Neural cell (in vitro differentiated cells): Measurements from ENCODE around the gene EDRF1. TPM values are rescaled to one million over a fixed set of nuclear protein-coding genes. Genes with fewer than 3 reads are reported as not detected.

ENCODE experiments used
- H2AFZ ChIP-seq: fragments of 200-600, 300-800 bp; sonication (generic), shearing (Covaris generic); 2 replicates; pipeline ENCODE4 v1.6.0; 2014; ENCODE audit warnings: low read depth, mild to moderate bottlenecking, antibody characterized with exemption, low read length, moderate library complexity
- H3F3A ChIP-seq: fragments of 200-600 bp; shearing (Covaris generic); 2 replicates; pipeline ENCODE4 v1.6.1; 2016; ENCODE audit warnings: mild to moderate bottlenecking, moderate library complexity, mixed read lengths, antibody characterized with exemption, low read length; ENCODE audit not compliant: insufficient read depth, poor library complexity, severe bottlenecking
- H3K27ac ChIP-seq: fragments of 200-600, 300-800 bp; sonication (generic), shearing (Covaris generic); 2 replicates; pipeline ENCODE4 v1.5.1; 2014; ENCODE audit warnings: mild to moderate bottlenecking, low read length, moderate library complexity
- H3K27me3 ChIP-seq: fragments of 300-800, 200-600 bp; sonication (generic), shearing (Covaris generic); 2 replicates; pipeline ENCODE4 v1.6.0; 2014; ENCODE audit warnings: mild to moderate bottlenecking, low read depth, low read length, moderate library complexity; ENCODE audit not compliant: insufficient read depth
- H3K36me3 ChIP-seq: fragments of 300-800, 200-600 bp; sonication (generic), shearing (Covaris generic); 2 replicates; pipeline ENCODE4 v1.5.1; 2014; ENCODE audit warnings: mild to moderate bottlenecking, antibody characterized with exemption, low read length, moderate library complexity; ENCODE audit not compliant: insufficient read depth
- H3K4me2 ChIP-seq: fragments of 300-800, 200-600 bp; sonication (generic), shearing (Covaris generic); 2 replicates; pipeline ENCODE4 v1.6.0; 2014; ENCODE audit warnings: mild to moderate bottlenecking, low read length
- H3K4me3 ChIP-seq: fragments of 300-800, 200-600 bp; sonication (generic), shearing (Covaris generic); 2 replicates; pipeline ENCODE4 v1.5.1; 2014; ENCODE audit warnings: mild to moderate bottlenecking, low read length, moderate library complexity
- H3K79me2 ChIP-seq: fragments of 200-600 bp; shearing (Covaris generic); replicated peaks from 2 replicates; pipeline ENCODE4 v1.6.0; 2014; ENCODE audit warnings: mild to moderate bottlenecking, low read length, moderate library complexity; ENCODE audit not compliant: insufficient read depth
- H3K9ac ChIP-seq: fragments of 300-800, 200-600 bp; sonication (generic), shearing (Covaris generic); 2 replicates; pipeline ENCODE4 v1.6.1; 2016; ENCODE audit warnings: mild to moderate bottlenecking, low read length, mixed read lengths
- H3K9me2 ChIP-seq: fragments of 200-600 bp; shearing (Covaris generic); 2 replicates; pipeline ENCODE4 v1.6.1; 2016; ENCODE audit warnings: mild to moderate bottlenecking, low read length, mixed read lengths; ENCODE audit not compliant: insufficient read depth
- H3K9me3 ChIP-seq: fragments of 200-600, 300-800 bp; sonication (generic), shearing (Covaris generic); 2 replicates; pipeline ENCODE4 v1.6.1; 2016; ENCODE audit warnings: mild to moderate bottlenecking, mixed run types, low read length, moderate library complexity, mixed read lengths
- H4K20me1 ChIP-seq: fragments of 200-600 bp; shearing (Covaris generic); 2 replicates; pipeline ENCODE4 v1.6.1; 2016; ENCODE audit warnings: mild to moderate bottlenecking, mixed run types; ENCODE audit not compliant: insufficient read depth
- EP300 ChIP-seq: fragments of 450-650 bp; conservative IDR thresholded peaks from 2 replicates; pipeline ENCODE4 v1.6.1; 2014; ENCODE audit warnings: antibody characterized with exemption, mild to moderate bottlenecking, moderate library complexity; ENCODE audit not compliant: poor library complexity, severe bottlenecking
- EZH2 ChIP-seq: fragments of 200-600, 300-800 bp; shearing (Covaris generic), sonication (generic); IDR thresholded peaks from 2 replicates; pipeline ENCODE4 v1.6.1; 2014; ENCODE audit warnings: antibody characterized with exemption, low read length, borderline replicate concordance, mild to moderate bottlenecking; ENCODE audit not compliant: insufficient read depth, poor library complexity, severe bottlenecking
- MXI1 ChIP-seq: fragments of 450-650 bp; conservative IDR thresholded peaks from 2 replicates; pipeline ENCODE4 v1.6.1; 2014; ENCODE audit warnings: antibody characterized with exemption, mild to moderate bottlenecking; ENCODE audit not compliant: poor library complexity, severe bottlenecking
- POLR2AphosphoS5 ChIP-seq: IDR thresholded peaks from 2 replicates; pipeline ENCODE4 v1.6.1; 2012
- REST ChIP-seq: IDR thresholded peaks from 2 replicates; pipeline ENCODE4 v1.6.1; 2012; ENCODE audit warnings: borderline replicate concordance
- TAF1 ChIP-seq: IDR thresholded peaks from 2 replicates; pipeline ENCODE4 v1.6.1; 2012; ENCODE audit warnings: low read depth
- polyA plus RNA-seq: library from polyadenylated mRNA; depleted of rRNA; stranded (reverse); fragments of >200 nt; gene quantifications from 2 replicates; pipeline ENCODE4 v1.2.3, GENCODE V29; 2014

EDRF1 gene
- polyA plus RNA-seq, 1 donor from 2014 or later = 54.1 TPM

- Histone ChIP-seq H3K27me3 (no peaks in the 10 kb centered on the region), H4K20me1 (no peaks in the 10 kb centered on the region), H3K9me3 (no peaks in the 10 kb centered on the region), H3K4me2 (no peak overlapping the region), H3K9ac (no peak overlapping the region), H2AFZ (no peak overlapping the region), H3K4me3 (no peak overlapping the region), H3K9me2 (no peaks in the 10 kb centered on the region), H3K36me3 (no peaks in the 10 kb centered on the region), H3K27ac (no peak overlapping the region), H3F3A (no peaks in the 10 kb centered on the region), H3K79me2 (no peaks in the 10 kb centered on the region)
- no peak for TF ChIP-seq EZH2
- TF ChIP-seq POLR2AphosphoS5 = no peak
Observed at GRCh38 chr10:125672884-125673283, 46.6 kb upstream of the EDRF1 start.

DNA sequence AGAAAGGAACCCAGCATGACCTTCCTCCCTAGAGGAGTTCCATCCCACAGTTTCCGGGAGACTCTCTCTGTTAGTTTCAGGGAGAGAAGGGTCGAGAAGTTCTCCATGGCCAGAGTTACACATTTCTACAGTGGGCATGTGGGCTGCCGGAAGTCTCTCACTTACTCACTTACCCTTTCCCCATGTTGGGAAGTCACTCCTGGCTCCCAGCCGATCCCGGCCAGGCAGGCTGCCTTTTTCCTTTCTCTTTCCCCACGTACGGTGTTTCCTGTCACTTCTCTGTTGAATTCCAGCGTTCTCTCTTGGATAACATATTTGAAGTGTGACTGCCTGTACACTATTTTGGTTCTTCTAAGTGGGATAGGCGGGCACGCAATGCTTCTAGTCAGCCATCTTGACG is 40.1 kb upstream of the EDRF1 start:
- Histone ChIP-seq H3K79me2 (no peaks in the 10 kb centered on the region), H3K4me3 (no peak overlapping the region), H3F3A (no peaks in the 10 kb centered on the region), H3K27me3 (no peaks in the 10 kb centered on the region), H3K36me3 (no peaks in the 10 kb centered on the region), H4K20me1 (no peaks in the 10 kb centered on the region), H3K27ac (no peak overlapping the region), H3K9me3 (no peaks in the 10 kb centered on the region), H2AFZ (no peak overlapping the region), H3K4me2 (no peak overlapping the region), H3K9ac (no peak overlapping the region), H3K9me2 (no peaks in the 10 kb centered on the region)
- no peak for TF ChIP-seq TAF1
- no peak for TF ChIP-seq EP300
- TF ChIP-seq MXI1 = no peak
- no peak for TF ChIP-seq REST

DNA sequence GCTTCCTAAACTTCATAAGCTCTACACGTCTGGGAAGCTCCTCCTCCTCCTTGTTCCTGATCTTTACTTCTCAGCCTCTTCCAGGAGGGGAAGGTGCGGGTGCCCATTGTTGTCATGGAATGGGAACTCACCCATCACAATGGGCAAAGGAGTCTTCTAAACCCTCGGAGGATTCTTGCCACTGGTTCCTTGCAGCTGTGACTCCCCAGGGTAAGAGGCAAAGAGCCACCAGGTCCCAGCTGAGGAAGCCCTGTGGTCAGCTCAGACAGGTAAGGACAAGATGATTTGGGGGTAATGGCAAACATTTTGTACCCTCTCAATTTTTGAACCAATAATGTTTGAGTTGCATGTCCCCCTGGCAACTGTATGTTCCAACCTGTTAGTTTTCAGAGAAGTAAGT is 36.4 kb upstream of the EDRF1 start, which contains the start of gene TEX36:
TEX36 (minus strand) TSS at position 101 of the 400 bp plus-strand sequence. CDS start 174 bp downstream, outside the sequence.
- TF ChIP-seq EP300 (no peak), REST (no peak)
- Histone ChIP-seq H3K27ac (no peak within 1 kb of the TSS), H4K20me1 (no peaks in the 10 kb centered on the region), H3K4me2 (no peak within 1 kb of the TSS), H3K4me3 (no peak within 1 kb of the TSS), H3K9me2 (no peaks in the 10 kb centered on the region), H3F3A (no peaks in the 10 kb centered on the region), H3K9ac (no peak within 1 kb of the TSS), H3K36me3 (no peaks in the 10 kb centered on the region), H3K79me2 (no peaks in the 10 kb centered on the region), H3K27me3 (no peaks in the 10 kb centered on the region), H2AFZ (no peak within 1 kb of the TSS), H3K9me3 (no peaks in the 10 kb centered on the region)
